ENCODE results near the gene SELENOS. TPM values are rescaled to one million over a fixed set of nuclear protein-coding genes. Genes with fewer than 3 reads are reported as not detected.

Gene SELENOS
- total and polyA plus RNA-seq, 2 donors (not counting 3 experiments of a cell fraction or from before 2014, with no cell fraction given) = 70.4 to 101 TPM

- Histone ChIP-seq H3K4me2 (ENCODE audit: insufficient read depth, low read length) (no peak overlapping the region), H3K9ac (replicated peaks; ENCODE audit: extremely low read depth, insufficient read depth, low read length) (no peak overlapping the region), H3K4me1 (ENCODE audit: control insufficient read depth, extremely low read depth, insufficient read depth, low read length) (peaks cover 11% of the 10 kb centered on the region), H2AFZ (ENCODE audit: low read depth, low read length) (peak overlapping the region; percentile 9), H3K4me3 (replicated peaks in 1 of 3; ENCODE audit: insufficient read depth in 1 of 3, low read depth in 1 of 3, low read length in 3 of 3) (no peak overlapping the region), H3K9me1 (replicated peaks; ENCODE audit: control insufficient read depth, extremely low read depth, insufficient read depth, low read length) (no peaks in the 10 kb centered on the region), H3K9me3 (replicated peaks; ENCODE audit: control insufficient read depth, insufficient read depth, low read length) (no peaks in the 10 kb centered on the region), H3K36me3 (ENCODE audit: control insufficient read depth in 2 of 2, extremely low read depth in 1 of 2, insufficient read depth in 2 of 2, low read length in 2 of 2) (no peaks in the 10 kb centered on the region), H3K27me3 (ENCODE audit: control insufficient read depth in 2 of 2, insufficient read depth in 2 of 2, low read length in 2 of 2) (peaks cover 0 to 2% of the 10 kb centered on the region in 2 experiments), H4K20me1 (replicated peaks; ENCODE audit: control insufficient read depth, extremely low read depth, insufficient read depth, low read length) (no peaks in the 10 kb centered on the region), H3K27ac (ENCODE audit: insufficient read depth, low read depth, low read length) (no peak overlapping the region), H3K79me2 (ENCODE audit: control insufficient read depth, insufficient read depth, low read length) (no peaks in the 10 kb centered on the region)
- BruUV-seq (replicated peaks) = no TSS peak
- ChIA-PET POLR2A (no interaction called here), CTCF (interaction anchor here (0.6 to 2.8 kb wide), 24 partner anchors 9 to 343 kb away, joined by 3 to 68 read pairs (median 5); partner anchors contain the start of gene LRRK1)
- dilution Hi-C loops (cut with MboI; ENCODE audit: extremely low pct_ligation_motif_present, low sequenced_read_pairs) (no loop called here), intact Hi-C loops (cut with micrococcal nuclease) (loop anchor here (1.0 to 10.0 kb wide), 6 partner anchors 137 to 654 kb away; partner anchors contain the start of genes ASB7 and LINS1)
- peak; percentile 66 to 88 for TF ChIP-seq CTCF (IDR thresholded peaks at IDR 0.05; ENCODE audit: extremely low read depth in 1 of 2, insufficient read depth in 1 of 2, low read depth in 1 of 2, low read length in 2 of 2)
- TF ChIP-seq EZH2 (IDR thresholded peaks at IDR 0.05; ENCODE audit: borderline replicate concordance, low read depth, low read length, severe bottlenecking) = no peak
- peak; percentile 95 for FAIRE-seq
- DNase-seq (ENCODE audit: low read depth, low spot score) = peak; percentile 80
These were observed 18.8 kb downstream of the SELENOS start for GRCh38 chr15:101258238-101259144.

GRCh38 chr15:101256757-101257156, 20.5 kb downstream of the SELENOS start:
- FAIRE-seq = no peak
- BruUV-seq (replicated peaks) = no TSS peak
- dilution Hi-C loops (cut with MboI; ENCODE audit: extremely low pct_ligation_motif_present, low sequenced_read_pairs) (no loop called here), intact Hi-C loops (cut with micrococcal nuclease) (loop anchor here (5.0 to 10.0 kb wide), 2 partner anchors 184 to 652 kb away; partner anchors contain the start of genes ASB7 and LINS1)
- no peaks in the 10 kb centered on the region for H3K36me3 ChIP-seq (ENCODE audit: control insufficient read depth in 2 of 2, extremely low read depth in 1 of 2, insufficient read depth in 2 of 2, low read length in 2 of 2)
- no peaks in the 10 kb centered on the region for H4K20me1 ChIP-seq (replicated peaks; ENCODE audit: control insufficient read depth, extremely low read depth, insufficient read depth, low read length)
- peaks cover 17% of the 10 kb centered on the region for H3K4me1 ChIP-seq (ENCODE audit: control insufficient read depth, extremely low read depth, insufficient read depth, low read length)
- ChIA-PET CTCF (interaction anchor here (0.7 to 2.8 kb wide), 9 partner anchors 11 to 248 kb away, joined by 3 to 68 read pairs (median 7); no protein-coding TSS in a partner anchor), POLR2A (no interaction called here)
- no peak overlapping the region for H3K27ac ChIP-seq (ENCODE audit: insufficient read depth, low read depth, low read length)
- TF ChIP-seq CTCF (IDR thresholded peaks at IDR 0.05; ENCODE audit: extremely low read depth in 1 of 2, insufficient read depth in 1 of 2, low read depth in 1 of 2, low read length in 2 of 2) (peak in 1 of 2 donors; percentile 15), EZH2 (IDR thresholded peaks at IDR 0.05; ENCODE audit: borderline replicate concordance, low read depth, low read length, severe bottlenecking) (no peak), JUN (IDR thresholded peaks at IDR 0.05; ENCODE audit: borderline replicate concordance, insufficient read depth, insufficient read length, low read depth) (no peak), POLR2A (IDR thresholded peaks at IDR 0.05; ENCODE audit: low read depth, low read length) (no peak), POLR2AphosphoS5 (IDR thresholded peaks at IDR 0.05; ENCODE audit: insufficient read depth, low read depth, low read length) (no peak)
- H3K9me1 ChIP-seq (replicated peaks; ENCODE audit: control insufficient read depth, extremely low read depth, insufficient read depth, low read length) = no peaks in the 10 kb centered on the region
- peaks cover 0 to under 1% of the 10 kb centered on the region in 2 experiments for H3K27me3 ChIP-seq (ENCODE audit: control insufficient read depth in 2 of 2, insufficient read depth in 2 of 2, low read length in 2 of 2)
- no peak overlapping the region for H2AFZ ChIP-seq (ENCODE audit: low read depth, low read length)
- H3K9ac ChIP-seq (replicated peaks; ENCODE audit: extremely low read depth, insufficient read depth, low read length) = no peak overlapping the region
- no peak overlapping the region for H3K4me3 ChIP-seq (replicated peaks in 1 of 3; ENCODE audit: insufficient read depth in 1 of 3, low read depth in 1 of 3, low read length in 3 of 3)
- no peak overlapping the region for H3K4me2 ChIP-seq (ENCODE audit: insufficient read depth, low read length)
- no peaks in the 10 kb centered on the region for H3K79me2 ChIP-seq (ENCODE audit: control insufficient read depth, insufficient read depth, low read length)
- no peaks in the 10 kb centered on the region for H3K9me3 ChIP-seq (replicated peaks; ENCODE audit: control insufficient read depth, insufficient read depth, low read length)
- DNase-seq (ENCODE audit: low read depth, low spot score) = no peak
